ENCODE data around the gene BPI. TPM values are rescaled to one million over a fixed set of nuclear protein-coding genes. Genes with fewer than 3 reads are reported as not detected.
"Not testable (repeated sequence)": the region's sequence is repeated elsewhere in the genome, so short reads cannot be mapped to it uniquely, and the experiment has no call there.

The BPI gene
- total RNA-seq = not detected in 2 replicates

DNA sequence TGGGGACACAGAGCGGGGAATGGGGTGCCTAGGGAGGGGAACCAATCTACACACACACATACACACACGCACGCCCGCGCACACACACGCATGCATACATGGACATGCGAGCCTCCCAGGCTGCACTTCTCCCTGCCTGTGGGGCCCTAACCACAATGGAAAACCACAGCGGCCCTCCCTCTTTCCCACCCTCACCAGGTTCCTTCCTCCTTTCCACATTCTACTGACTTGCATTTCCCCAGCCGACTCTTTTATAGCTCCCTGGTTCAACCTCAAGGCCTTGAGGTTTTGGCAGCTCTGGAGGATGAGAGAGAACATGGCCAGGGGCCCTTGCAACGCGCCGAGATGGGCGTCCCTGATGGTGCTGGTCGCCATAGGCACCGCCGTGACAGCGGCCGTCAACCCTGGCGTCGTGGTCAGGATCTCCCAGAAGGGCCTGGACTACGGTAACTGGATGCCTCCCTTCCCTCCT lies at the start of gene BPI:
BPI (plus strand) TSS at position 249 of the 472 bp plus-strand sequence; CDS start at position 317, 68 bp downstream.
- peaks cover 24% of the 10 kb centered on the region for H3K27me3 ChIP-seq (ENCODE audit: control insufficient read depth, insufficient read depth, low read length)
- no peak within 1 kb of the TSS for H3K4me3 ChIP-seq (ENCODE audit: low read depth, low read length)
- no peak for DNase-seq (ENCODE audit: low read depth)
- H3K36me3 ChIP-seq (ENCODE audit: control insufficient read depth, insufficient read depth, low read length) = no peaks in the 10 kb centered on the region
- TF ChIP-seq, protein P1, sequence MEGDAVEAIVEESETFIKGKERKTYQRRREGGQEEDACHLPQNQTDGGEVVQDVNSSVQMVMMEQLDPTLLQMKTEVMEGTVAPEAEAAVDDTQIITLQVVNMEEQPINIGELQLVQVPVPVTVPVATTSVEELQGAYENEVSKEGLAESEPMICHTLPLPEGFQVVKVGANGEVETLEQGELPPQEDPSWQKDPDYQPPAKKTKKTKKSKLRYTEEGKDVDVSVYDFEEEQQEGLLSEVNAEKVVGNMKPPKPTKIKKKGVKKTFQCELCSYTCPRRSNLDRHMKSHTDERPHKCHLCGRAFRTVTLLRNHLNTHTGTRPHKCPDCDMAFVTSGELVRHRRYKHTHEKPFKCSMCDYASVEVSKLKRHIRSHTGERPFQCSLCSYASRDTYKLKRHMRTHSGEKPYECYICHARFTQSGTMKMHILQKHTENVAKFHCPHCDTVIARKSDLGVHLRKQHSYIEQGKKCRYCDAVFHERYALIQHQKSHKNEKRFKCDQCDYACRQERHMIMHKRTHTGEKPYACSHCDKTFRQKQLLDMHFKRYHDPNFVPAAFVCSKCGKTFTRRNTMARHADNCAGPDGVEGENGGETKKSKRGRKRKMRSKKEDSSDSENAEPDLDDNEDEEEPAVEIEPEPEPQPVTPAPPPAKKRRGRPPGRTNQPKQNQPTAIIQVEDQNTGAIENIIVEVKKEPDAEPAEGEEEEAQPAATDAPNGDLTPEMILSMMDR (IDR thresholded peaks at IDR 0.05; ENCODE audit: insufficient read depth, low read length, poor library complexity, severe bottlenecking) = no peak

DNA sequence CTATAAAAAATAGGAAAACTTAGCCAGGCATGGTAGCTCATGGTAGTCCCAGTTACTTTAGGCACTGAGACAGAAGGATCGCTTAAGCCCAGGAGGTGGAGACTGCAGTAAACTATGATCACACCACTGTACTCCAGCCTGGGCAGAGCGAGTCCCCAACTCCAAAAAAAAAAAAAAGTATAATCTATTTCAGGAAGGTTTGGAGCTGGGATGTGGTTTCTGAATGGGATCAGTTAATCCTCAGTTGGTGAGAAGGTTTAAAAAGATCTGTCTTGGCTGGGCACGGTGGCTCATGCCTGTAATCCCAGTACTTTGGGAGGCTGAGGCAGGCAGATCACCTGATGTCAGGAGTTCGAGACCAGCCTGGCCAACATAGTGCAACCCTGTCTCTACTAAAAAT lies 49.3 kb upstream of the BPI start:
- H3K27me3 ChIP-seq (ENCODE audit: control insufficient read depth, insufficient read depth, low read length); H3K4me3 ChIP-seq (ENCODE audit: low read depth, low read length); DNase-seq (ENCODE audit: low read depth); H3K36me3 ChIP-seq (ENCODE audit: control insufficient read depth, insufficient read depth, low read length): not testable (repeated sequence)

DNA sequence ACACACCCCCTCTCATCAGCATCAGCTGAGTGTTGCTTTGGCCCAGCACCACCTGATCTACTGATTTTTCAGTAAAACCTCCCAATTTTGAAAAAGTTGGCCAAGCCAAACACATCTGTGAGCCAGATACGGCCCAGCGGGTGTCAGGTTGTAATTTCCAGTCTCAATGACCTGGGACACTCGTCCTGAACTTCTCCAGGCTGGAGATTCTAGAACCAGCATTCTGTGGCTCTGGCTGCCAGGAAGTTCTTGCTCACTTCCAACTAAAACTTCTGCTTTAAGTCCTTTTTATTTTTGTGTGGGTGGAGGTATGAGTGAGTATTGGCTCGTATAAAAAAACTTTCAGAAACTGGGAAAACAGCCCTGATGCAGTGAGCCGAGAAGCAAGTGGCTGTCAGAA lies 48.6 kb upstream of the BPI start:
- TF ChIP-seq, protein P1 (IDR thresholded peaks at IDR 0.05; ENCODE audit: insufficient read depth, low read length, poor library complexity, severe bottlenecking) = no peak
- DNase-seq (ENCODE audit: low read depth) = no peak

DNA sequence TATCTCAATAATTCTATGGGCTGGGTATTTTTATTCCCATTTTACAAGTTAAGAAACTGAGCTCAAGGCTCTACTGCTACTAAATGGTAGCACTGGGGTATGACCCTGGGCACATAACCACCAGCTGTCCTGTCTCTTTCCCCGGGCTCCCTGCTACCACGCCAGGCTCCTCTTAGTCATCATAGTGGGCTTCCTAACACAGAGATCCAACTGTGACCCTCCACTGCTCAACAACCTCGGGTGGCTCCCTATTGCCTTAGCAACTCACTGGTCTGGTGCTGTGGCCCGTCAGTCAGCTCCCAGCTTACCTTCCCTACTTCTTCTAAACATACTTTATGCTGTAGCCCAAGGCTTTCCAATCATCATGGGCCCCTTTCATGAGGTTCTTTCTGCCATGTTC lies 47.9 kb upstream of the BPI start:
- H3K4me3 ChIP-seq (ENCODE audit: low read depth, low read length) = no peak overlapping the region
- DNase-seq (ENCODE audit: low read depth) = no peak
- H3K27me3 ChIP-seq (ENCODE audit: control insufficient read depth, insufficient read depth, low read length) = peaks cover 16% of the 10 kb centered on the region
- no peaks in the 10 kb centered on the region for H3K36me3 ChIP-seq (ENCODE audit: control insufficient read depth, insufficient read depth, low read length)
- TF ChIP-seq, protein P1 (IDR thresholded peaks at IDR 0.05; ENCODE audit: insufficient read depth, low read length, poor library complexity, severe bottlenecking) = no peak

More for the DNA sequence above, 48.6 kb upstream of the BPI start:
- Histone ChIP-seq H3K4me3 (ENCODE audit: low read depth, low read length) (no peak overlapping the region), H3K36me3 (ENCODE audit: control insufficient read depth, insufficient read depth, low read length) (no peaks in the 10 kb centered on the region), H3K27me3 (ENCODE audit: control insufficient read depth, insufficient read depth, low read length) (peaks cover 11% of the 10 kb centered on the region)

DNA sequence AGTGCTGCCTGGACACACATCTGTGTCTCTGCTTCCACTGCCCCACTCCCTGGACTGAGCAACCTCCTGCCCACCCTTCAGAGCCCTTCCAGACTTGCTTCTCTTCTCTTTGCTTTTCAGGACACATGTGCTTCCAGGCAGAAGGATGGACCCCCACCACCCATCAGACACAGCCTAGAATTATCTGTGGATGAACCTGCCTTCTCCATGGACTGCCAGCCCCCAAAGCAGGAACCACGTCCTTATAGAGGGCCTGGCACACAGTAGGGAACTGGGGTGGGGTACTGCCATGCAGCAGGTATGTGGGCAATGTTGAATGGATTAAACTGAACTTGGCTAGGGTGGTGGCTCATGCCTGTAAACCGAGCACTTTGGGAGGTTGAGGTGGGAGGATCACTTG lies 47.0 kb upstream of the BPI start:
- peaks cover 18% of the 10 kb centered on the region for H3K27me3 ChIP-seq (ENCODE audit: control insufficient read depth, insufficient read depth, low read length)
- H3K36me3 ChIP-seq (ENCODE audit: control insufficient read depth, insufficient read depth, low read length) = no peaks in the 10 kb centered on the region
- H3K4me3 ChIP-seq (ENCODE audit: low read depth, low read length) = no peak overlapping the region
- TF ChIP-seq, protein P1 (IDR thresholded peaks at IDR 0.05; ENCODE audit: insufficient read depth, low read length, poor library complexity, severe bottlenecking) = no peak
- no peak for DNase-seq (ENCODE audit: low read depth)

DNA sequence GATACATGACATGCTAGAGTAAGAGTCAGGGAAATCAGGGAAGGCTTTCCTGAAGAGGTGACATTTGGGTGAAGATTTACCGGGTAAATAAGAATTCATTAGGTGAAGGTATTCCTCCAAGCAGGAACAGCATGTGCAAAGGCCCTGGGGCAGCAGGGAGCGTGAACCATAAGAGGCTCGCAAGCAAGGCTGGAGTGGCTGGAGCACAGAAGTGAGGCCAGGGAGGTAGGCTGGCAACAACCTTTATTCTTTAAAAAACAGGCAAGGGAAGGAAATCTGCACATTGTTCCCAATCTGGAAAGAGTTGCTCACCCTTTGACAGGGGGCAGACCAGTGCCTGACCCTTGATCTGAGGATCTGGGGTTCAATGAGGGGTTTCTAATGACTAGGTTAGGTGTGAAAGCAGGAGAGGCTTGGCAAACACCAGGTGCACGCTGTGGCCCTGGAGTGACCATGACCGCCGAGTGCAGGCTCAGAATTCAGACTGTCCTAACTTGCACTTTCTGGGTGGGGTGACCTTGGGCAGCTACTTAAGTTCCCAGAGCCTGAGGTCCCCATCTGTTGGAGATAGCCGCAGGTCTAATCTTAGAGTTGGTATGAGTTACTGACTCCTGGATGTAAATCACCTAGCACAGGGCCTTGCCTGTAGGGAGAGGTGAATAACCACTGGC lies 45.3 kb upstream of the BPI start:
- Histone ChIP-seq H3K27me3 (ENCODE audit: control insufficient read depth, insufficient read depth, low read length) (peaks cover 18% of the 10 kb centered on the region), H3K4me3 (ENCODE audit: low read depth, low read length) (no peak overlapping the region), H3K36me3 (ENCODE audit: control insufficient read depth, insufficient read depth, low read length) (no peaks in the 10 kb centered on the region)
- TF ChIP-seq, protein P1 (IDR thresholded peaks at IDR 0.05; ENCODE audit: insufficient read depth, low read length, poor library complexity, severe bottlenecking) = no peak
- no peak for DNase-seq (ENCODE audit: low read depth)

Data from kidney epithelial cell (primary cell).